IMR-90 (cell line): ENCODE measurements around the gene HCN2. TPM values are rescaled to one million over a fixed set of nuclear protein-coding genes. Genes with fewer than 3 reads are reported as not detected.

Experiments used
- ATAC-seq: fragments of 200-7000 bp; cut with Tn5 transposase; 2 replicates; pipeline ENCODE4 v1.9.1; 2020; ENCODE audit warnings: low read depth, mild to moderate bottlenecking, moderate library complexity
- BruUV-seq: library from RNA; stranded (reverse); fragments of 400-500 nt; replicated peaks from 2 replicates; lab custom pipeline; 2021; lab: Mats Ljungman, UMichigan
- CTCF ChIA-PET: fragments of 300-600 bp; formaldehyde crosslinking; extraction: SDS; loops from one replicate; lab custom pipeline; 2021; ENCODE audit warnings: antibody characterized with exemption; lab: Yijun Ruan, JAX
- POLR2A ChIA-PET: fragments of 300-600 bp; sonication (Branson Sonifier 250); formaldehyde crosslinking; loops from one replicate; lab custom pipeline; 2022; ENCODE audit warnings: antibody characterized with exemption; ENCODE audit not compliant: unreplicated experiment; lab: Charles Lee
- DNase-seq: peaks from one replicate; pipeline ENCODE4 v3.0.0; 2013
- H2AFZ ChIP-seq: replicated peaks from 2 replicates; pipeline ENCODE3; 2013; ENCODE audit warnings: low read length, mild to moderate bottlenecking; ENCODE audit not compliant: poor library complexity
- H2AK5ac ChIP-seq: 2 replicates; pipeline ENCODE4 v1.6.1; 2013; ENCODE audit warnings: low read depth, low read length, inconsistent platforms
- H2AK9ac ChIP-seq: replicated peaks from 2 replicates; pipeline ENCODE3; 2013; ENCODE audit warnings: mild to moderate bottlenecking, low read depth, low read length, moderate library complexity; ENCODE audit not compliant: poor library complexity
- H2BK120ac ChIP-seq: 2 replicates; pipeline ENCODE4 v1.6.1; 2013; ENCODE audit warnings: low read depth, low read length, inconsistent platforms
- H2BK15ac ChIP-seq: 3 replicates; pipeline ENCODE4 v1.6.1; 2013; ENCODE audit warnings: low read depth, low read length, inconsistent platforms
- H2BK20ac ChIP-seq: 2 replicates; pipeline ENCODE4 v1.6.1; 2013; ENCODE audit warnings: low read depth, mild to moderate bottlenecking, inconsistent platforms, low read length, moderate library complexity
- H2BK5ac ChIP-seq: 2 replicates; pipeline ENCODE4 v1.6.1; 2013; ENCODE audit warnings: mild to moderate bottlenecking, low read depth, low read length, inconsistent platforms; ENCODE audit not compliant: poor library complexity, severe bottlenecking
- H3K14ac ChIP-seq: replicated peaks from 2 replicates; pipeline ENCODE4 v1.6.1; 2013; ENCODE audit warnings: low read depth, low read length, inconsistent platforms
- H3K18ac ChIP-seq: 2 replicates; pipeline ENCODE4 v1.6.1; 2013; ENCODE audit warnings: low read depth, low read length, control low read depth
- H3K23ac ChIP-seq: 2 replicates; pipeline ENCODE4 v1.6.1; 2013; ENCODE audit warnings: low read depth, low read length, inconsistent platforms
- H3K27ac ChIP-seq: 2 replicates; pipeline ENCODE4 v1.5.1; 2013; ENCODE audit warnings: mild to moderate bottlenecking, control low read depth, low read length; ENCODE audit not compliant: insufficient read depth
- H3K27me3 ChIP-seq: 2 replicates; pipeline ENCODE4 v1.6.1; 2013; ENCODE audit warnings: low read length; ENCODE audit not compliant: control insufficient read depth, insufficient read depth
- H3K36me3 ChIP-seq: 2 replicates; pipeline ENCODE4 v1.6.1; 2013; ENCODE audit warnings: low read length, mixed read lengths; ENCODE audit not compliant: control insufficient read depth, insufficient read depth
- H3K4ac ChIP-seq: 2 replicates; pipeline ENCODE4 v1.6.1; 2013; ENCODE audit warnings: low read depth, low read length, inconsistent platforms
- H3K4me1 ChIP-seq: 2 replicates; pipeline ENCODE4 v1.6.1; 2013; ENCODE audit warnings: low read length, mixed read lengths; ENCODE audit not compliant: control insufficient read depth, insufficient read depth
- H3K4me2 ChIP-seq: 2 replicates; pipeline ENCODE4 v1.6.1; 2013; ENCODE audit warnings: low read depth, mild to moderate bottlenecking, control low read depth, low read length, moderate library complexity
- H3K4me3 ChIP-seq: 2 replicates; pipeline ENCODE4 v1.5.1; 2013; ENCODE audit warnings: low read depth, mild to moderate bottlenecking, control low read depth, low read length, moderate library complexity; ENCODE audit not compliant: insufficient read depth
- H3K56ac ChIP-seq: 2 replicates; pipeline ENCODE4 v1.6.1; 2013; ENCODE audit warnings: low read length, inconsistent platforms; ENCODE audit not compliant: insufficient read depth; ENCODE audit errors: extremely low read depth
- H3K79me1 ChIP-seq, 2 experiments: 2 replicates each; pipeline ENCODE4 v1.6.1; 2013; ENCODE audit warnings: low read length in 2 of 2, inconsistent platforms in 1 of 2, low read depth in 1 of 2
- H3K9ac ChIP-seq: 2 replicates; pipeline ENCODE4 v1.6.1; 2013; ENCODE audit warnings: low read depth, low read length, control low read depth
- H3K9me1 ChIP-seq: 2 replicates; pipeline ENCODE4 v1.6.1; 2013; ENCODE audit warnings: low read length, inconsistent platforms; ENCODE audit not compliant: insufficient read depth
- H3K9me3 ChIP-seq: 2 replicates; pipeline ENCODE4 v1.6.1; 2013; ENCODE audit warnings: low read length; ENCODE audit not compliant: control insufficient read depth, insufficient read depth
- H4K20me1 ChIP-seq: 2 replicates; pipeline ENCODE4 v1.6.1; 2013; ENCODE audit warnings: low read length, inconsistent platforms; ENCODE audit not compliant: insufficient read depth
- H4K5ac ChIP-seq: 2 replicates; pipeline ENCODE4 v1.6.1; 2013; ENCODE audit warnings: mild to moderate bottlenecking, low read depth, low read length, control low read depth
- H4K8ac ChIP-seq, 2 experiments: 2 replicates each; pipeline ENCODE4 v1.6.1; 2013; ENCODE audit warnings: low read depth in 2 of 2, low read length in 2 of 2, control low read depth in 1 of 2, inconsistent platforms in 1 of 2
- H4K91ac ChIP-seq: 2 replicates; pipeline ENCODE4 v1.6.1; 2013; ENCODE audit warnings: low read depth, low read length, inconsistent platforms; ENCODE audit not compliant: insufficient read depth
- BHLHE40 ChIP-seq: fragments of 150-350 bp; IDR thresholded peaks from 2 replicates; pipeline ENCODE4 v1.6.1; 2016; ENCODE audit warnings: mild to moderate bottlenecking, low read depth, low read length
- CHD1 ChIP-seq: IDR thresholded peaks from 2 replicates; pipeline ENCODE4 v1.6.1; 2012; ENCODE audit warnings: low read depth, low read length, improper control_type of control experiment
- FOS ChIP-seq: fragments of 150-350 bp; IDR thresholded peaks from 2 replicates; pipeline ENCODE4 v1.6.1; 2016; ENCODE audit warnings: low read depth, low read length
- MAZ ChIP-seq: IDR thresholded peaks from 2 replicates; pipeline ENCODE4 v1.6.1; 2012; ENCODE audit warnings: low read depth, mild to moderate bottlenecking, low read length, improper control_type of control experiment, moderate library complexity, borderline replicate concordance
- RCOR1 ChIP-seq: IDR thresholded peaks from 2 replicates; pipeline ENCODE4 v1.6.1; 2012; ENCODE audit warnings: mild to moderate bottlenecking, low read length, improper control_type of control experiment; ENCODE audit not compliant: insufficient replicate concordance
- RFX5 ChIP-seq: IDR thresholded peaks from 2 replicates; pipeline ENCODE4 v1.8.0; 2012; ENCODE audit warnings: low read depth, mild to moderate bottlenecking, low read length, moderate library complexity
- SMC3 ChIP-seq: fragments of 150-350 bp; IDR thresholded peaks from 2 replicates; pipeline ENCODE4 v1.6.1; 2016; ENCODE audit warnings: low read depth, mild to moderate bottlenecking, antibody characterized with exemption, low read length, moderate library complexity
- WGBS, 2 experiments: methylation state at CpG; one replicate each; pipeline versions ENCODE4 v1.1.5 to v1.1.7; 2013; ENCODE audit warnings: missing lambda C conversion rate in 2 of 2; ENCODE audit not compliant: insufficient read length in 1 of 2; ENCODE audit errors: extremely low coverage in 2 of 2; 5-methylcytosine and 5-hydroxymethylcytosine counted together
- dilution Hi-C: fragments of 300-500 bp; cut with HindIII; formaldehyde crosslinking; loops from one replicate; pipeline ENCODE4 v1.14.3; 2018; ENCODE audit warnings: low sequenced_read_pairs; ENCODE audit not compliant: unreplicated experiment
- in situ Hi-C: fragments of 300-500 bp; cut with MboI; formaldehyde crosslinking; loops from 3 replicates; pipeline ENCODE4 v1.14.3; 2019; ENCODE audit warnings: low sequenced_read_pairs, inconsistent platforms, mixed read lengths
- intact Hi-C: fragments of 100-400 bp; cut with micrococcal nuclease; formaldehyde crosslinking; loops from 2 replicates; pipeline ENCODE4 v1.10.0; 2022
- polyA plus RNA-seq, 3 experiments: library from polyadenylated mRNA; depleted of rRNA; stranded (reverse); fragments of >200 nt; gene quantifications; 2 replicates each; pipeline ENCODE4 v1.2.3, GENCODE V29; 2012; ENCODE audit warnings: low replicate concordance in 1 of 3
- total RNA-seq: library from RNA; depleted of rRNA; stranded (reverse); fragments of >200 nt; gene quantifications from 2 replicates; pipeline ENCODE4 v1.2.3, GENCODE V29; 2012
- TF ChIP-seq, protein P1 (sequence below): fragments of 150-350 bp; IDR thresholded peaks from 2 replicates; pipeline ENCODE4 v1.6.1; 2017; ENCODE audit warnings: mild to moderate bottlenecking, antibody characterized with exemption, low read length, low read depth
- TF ChIP-seq, protein P2 (sequence below): fragments of 150-350 bp; IDR thresholded peaks from 2 replicates; pipeline ENCODE4 v1.6.1; 2016; ENCODE audit warnings: low read depth, mild to moderate bottlenecking, low read length, moderate library complexity, borderline replicate concordance

Gene HCN2
- total and polyA plus RNA-seq, 2 of the 4 experiments (the other 2 are of a cell fraction) = 0.72 to 2.6 TPM

DNA sequence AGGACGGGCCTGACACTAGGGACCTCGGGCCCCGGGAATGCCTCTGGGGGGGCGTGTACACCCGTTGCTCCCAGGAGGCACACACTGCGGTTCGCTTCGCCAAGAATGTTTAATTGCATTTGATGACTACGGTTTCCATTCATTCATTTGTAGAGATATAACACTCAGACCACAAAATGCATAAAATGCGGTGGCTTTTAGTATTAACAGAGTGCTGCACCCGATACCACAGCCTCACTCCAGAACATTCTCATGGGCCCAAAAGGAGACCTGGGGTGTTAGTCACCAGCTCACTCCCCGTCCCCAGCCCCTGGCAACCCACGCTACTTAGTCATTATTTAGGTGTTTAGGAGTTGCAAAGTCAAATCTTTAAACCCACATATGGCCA lies 21.8 kb downstream of the HCN2 start:
- peaks cover 10% of the 10 kb centered on the region for H3K4me1 ChIP-seq
- peak overlapping the region; percentile 87 for H2BK5ac ChIP-seq
- no peak overlapping the region for H3K4me3 ChIP-seq
- H3K18ac ChIP-seq = no peak overlapping the region
- H4K20me1 ChIP-seq = peaks cover 12% of the 10 kb centered on the region
- 0 out of 2 replicates have a peak overlapping the region, but pooled peaks have one; percentile 72 for H2BK20ac ChIP-seq
- H2AK9ac ChIP-seq = peak overlapping the region; percentile 81
- H2BK15ac ChIP-seq = no peak overlapping the region
- BruUV-seq = no TSS peak
- no peak overlapping the region; the same call in 1 of the 2 replicates for H3K4ac ChIP-seq
- H2AK5ac ChIP-seq = peak overlapping the region; percentile 94; the same call in 1 of the 2 replicates
- no peak overlapping the region for H3K9ac ChIP-seq
- ChIA-PET CTCF (no interaction called here), POLR2A (no interaction called here)
- H3K9me3 ChIP-seq = no peaks in the 10 kb centered on the region
- H2AFZ ChIP-seq = peak overlapping the region; percentile 84
- H3K36me3 ChIP-seq = no peaks in the 10 kb centered on the region
- peak overlapping the region; percentile 92; the same call in 1 of the 2 replicates for H2BK120ac ChIP-seq
- intact Hi-C loops = loop anchor here (2.0 kb wide), 1 partner anchor 21 kb away; the partner anchor contains the start of gene POLRMT
- no peak overlapping the region for H4K5ac ChIP-seq
- H4K8ac ChIP-seq = peak overlapping the region in 1 of 2 experiments; percentile 53; a peak in 1 of 4 replicates
- no peak overlapping the region for H3K23ac ChIP-seq
- TF ChIP-seq SMC3 (no peak), RFX5 (no peak), CHD1 (no peak), BHLHE40 (peak; percentile 69; the same call in 1 of the 2 replicates), MAZ (peak; percentile 63), FOS (peak; percentile 80), RCOR1 (no peak)
- TF ChIP-seq, protein P1, sequence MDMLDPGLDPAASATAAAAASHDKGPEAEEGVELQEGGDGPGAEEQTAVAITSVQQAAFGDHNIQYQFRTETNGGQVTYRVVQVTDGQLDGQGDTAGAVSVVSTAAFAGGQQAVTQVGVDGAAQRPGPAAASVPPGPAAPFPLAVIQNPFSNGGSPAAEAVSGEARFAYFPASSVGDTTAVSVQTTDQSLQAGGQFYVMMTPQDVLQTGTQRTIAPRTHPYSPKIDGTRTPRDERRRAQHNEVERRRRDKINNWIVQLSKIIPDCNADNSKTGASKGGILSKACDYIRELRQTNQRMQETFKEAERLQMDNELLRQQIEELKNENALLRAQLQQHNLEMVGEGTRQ = no peak
- TF ChIP-seq, protein P2, sequence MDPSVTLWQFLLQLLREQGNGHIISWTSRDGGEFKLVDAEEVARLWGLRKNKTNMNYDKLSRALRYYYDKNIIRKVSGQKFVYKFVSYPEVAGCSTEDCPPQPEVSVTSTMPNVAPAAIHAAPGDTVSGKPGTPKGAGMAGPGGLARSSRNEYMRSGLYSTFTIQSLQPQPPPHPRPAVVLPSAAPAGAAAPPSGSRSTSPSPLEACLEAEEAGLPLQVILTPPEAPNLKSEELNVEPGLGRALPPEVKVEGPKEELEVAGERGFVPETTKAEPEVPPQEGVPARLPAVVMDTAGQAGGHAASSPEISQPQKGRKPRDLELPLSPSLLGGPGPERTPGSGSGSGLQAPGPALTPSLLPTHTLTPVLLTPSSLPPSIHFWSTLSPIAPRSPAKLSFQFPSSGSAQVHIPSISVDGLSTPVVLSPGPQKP = no peak
- WGBS, 2 experiments = no CpG with 5 or more reads among the region's 13 CpGs
- H3K27ac ChIP-seq = peak overlapping the region; percentile 38
- H3K27me3 ChIP-seq = no peaks in the 10 kb centered on the region; the same call in 1 of the 2 replicates
- H3K56ac ChIP-seq = no peak overlapping the region
- H3K4me2 ChIP-seq = no peak overlapping the region
- ATAC-seq (peak; percentile 81), DNase-seq (peak; percentile 96)
- in situ Hi-C loops = no loop called here
- H3K79me1 ChIP-seq = no peaks in the 10 kb centered on the region
- dilution Hi-C loops = no loop called here
- H4K91ac ChIP-seq = no peak overlapping the region
- no peak overlapping the region for H3K14ac ChIP-seq
- peaks cover 7% of the 10 kb centered on the region for H3K9me1 ChIP-seq
